GM21576 (cell line): ENCODE measurements around the gene EIF2S2.

Experiments used
- ATAC-seq: cut with Tn5 transposase; IDR thresholded peaks from one replicate; pipeline ENCODE4 v1.9.1; 2021; ENCODE audit warnings: mild to moderate bottlenecking, moderate library complexity; ENCODE audit not compliant: unreplicated experiment

EIF2S2 gene

DNA sequence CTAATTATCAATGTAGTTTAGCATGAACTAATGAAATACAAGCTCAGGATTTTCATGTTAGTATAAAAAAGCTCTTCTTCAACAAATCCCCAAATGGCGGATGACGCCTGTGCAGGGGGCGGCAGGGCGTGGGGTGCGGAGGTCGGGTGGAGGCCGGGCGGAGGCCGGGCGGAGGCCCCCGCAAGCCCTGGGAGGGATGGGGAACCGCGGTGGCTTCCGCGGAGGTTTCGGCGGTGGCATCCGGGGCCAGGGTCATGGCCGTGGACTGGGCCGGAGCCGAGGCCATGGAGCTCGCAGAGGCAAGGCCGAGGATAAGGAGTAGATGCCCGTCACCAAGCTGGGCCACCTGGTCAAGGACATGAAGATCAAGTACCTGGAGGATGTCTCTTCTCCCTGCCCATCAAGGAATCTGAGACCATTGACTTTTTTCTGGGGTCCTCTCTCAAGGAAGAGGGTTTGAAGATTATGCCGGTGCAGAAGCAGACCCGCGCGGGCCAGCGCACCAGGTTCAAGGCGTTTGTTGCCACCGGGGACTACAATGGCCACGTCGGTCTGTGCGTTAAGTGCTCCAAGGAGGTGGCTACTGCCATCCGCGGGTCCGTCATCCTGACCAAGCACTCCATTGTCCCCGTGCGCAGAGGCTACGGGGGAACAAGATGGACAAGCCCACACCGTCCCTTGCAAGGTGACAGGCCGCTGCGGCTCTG, 10.4 kb upstream of the EIF2S2 start:
- ATAC-seq: no peak

DNA sequence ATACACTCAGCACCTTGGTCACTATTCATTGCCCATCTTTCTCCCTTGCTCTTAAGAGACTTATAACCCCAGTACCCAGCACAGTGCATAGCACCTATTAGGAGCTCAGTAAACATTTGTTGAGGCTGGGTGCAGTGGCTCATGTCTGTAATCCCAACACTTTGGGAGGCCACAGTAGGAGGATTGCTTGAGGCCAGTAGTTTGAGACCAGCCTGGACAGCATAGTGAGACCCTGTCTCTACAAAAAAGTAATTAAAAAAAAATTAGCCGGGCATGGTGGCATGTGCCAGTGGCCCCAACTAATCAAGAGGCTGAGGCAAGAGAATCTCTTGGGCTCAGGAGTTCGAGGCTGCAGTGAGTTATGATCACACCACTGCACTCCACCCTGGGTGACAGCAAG, 8.2 kb upstream of the EIF2S2 start:
- no peak for ATAC-seq

GRCh38 chr20:34115232-34115631, 3.2 kb upstream of the EIF2S2 start:
- no peak for ATAC-seq

DNA sequence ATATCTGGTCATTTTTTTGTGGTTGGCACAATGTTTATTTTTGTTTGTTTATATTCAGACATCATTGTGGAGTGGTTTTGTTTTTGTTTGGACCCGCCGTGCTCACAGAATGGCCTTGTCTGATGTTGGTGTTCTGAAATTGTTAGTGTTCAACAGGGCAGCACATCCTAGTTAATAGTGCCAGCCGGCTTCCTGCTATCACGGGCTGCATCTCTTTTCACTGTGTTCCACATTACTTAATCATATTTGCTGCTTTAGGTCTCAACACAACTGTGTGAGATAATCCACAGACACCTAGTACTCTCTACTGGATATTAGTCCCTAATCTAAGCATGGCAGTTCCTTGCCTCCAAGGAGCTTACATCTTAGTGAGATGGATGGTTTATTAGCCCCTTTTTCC, 2.8 kb upstream of the EIF2S2 start:
- ATAC-seq: no peak

DNA sequence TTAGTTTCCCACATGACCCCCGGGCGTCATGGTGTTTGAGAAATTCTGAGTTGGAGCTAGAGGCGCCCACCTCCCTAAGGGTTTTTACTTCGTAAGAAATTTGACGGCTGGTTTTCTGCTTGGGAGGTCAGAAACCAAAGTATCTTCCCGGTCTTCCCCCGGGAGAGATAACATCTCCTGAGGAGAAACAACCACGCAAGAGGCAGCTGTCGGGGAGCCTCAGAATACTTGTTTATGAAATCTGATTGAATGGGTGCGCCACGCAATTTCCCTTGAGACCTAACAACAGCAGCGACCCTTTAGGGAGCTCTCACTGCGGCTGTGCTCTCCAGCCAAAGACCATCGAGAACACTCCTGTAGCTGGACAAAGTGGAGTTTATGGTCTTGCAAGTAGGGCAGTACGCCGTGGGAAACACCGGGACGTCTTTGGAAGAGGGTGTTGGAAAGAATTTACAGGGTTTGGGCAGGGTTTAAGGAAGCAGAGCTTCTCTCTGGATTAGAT, 608 bp upstream of the EIF2S2 start:
- ATAC-seq: no peak

DNA sequence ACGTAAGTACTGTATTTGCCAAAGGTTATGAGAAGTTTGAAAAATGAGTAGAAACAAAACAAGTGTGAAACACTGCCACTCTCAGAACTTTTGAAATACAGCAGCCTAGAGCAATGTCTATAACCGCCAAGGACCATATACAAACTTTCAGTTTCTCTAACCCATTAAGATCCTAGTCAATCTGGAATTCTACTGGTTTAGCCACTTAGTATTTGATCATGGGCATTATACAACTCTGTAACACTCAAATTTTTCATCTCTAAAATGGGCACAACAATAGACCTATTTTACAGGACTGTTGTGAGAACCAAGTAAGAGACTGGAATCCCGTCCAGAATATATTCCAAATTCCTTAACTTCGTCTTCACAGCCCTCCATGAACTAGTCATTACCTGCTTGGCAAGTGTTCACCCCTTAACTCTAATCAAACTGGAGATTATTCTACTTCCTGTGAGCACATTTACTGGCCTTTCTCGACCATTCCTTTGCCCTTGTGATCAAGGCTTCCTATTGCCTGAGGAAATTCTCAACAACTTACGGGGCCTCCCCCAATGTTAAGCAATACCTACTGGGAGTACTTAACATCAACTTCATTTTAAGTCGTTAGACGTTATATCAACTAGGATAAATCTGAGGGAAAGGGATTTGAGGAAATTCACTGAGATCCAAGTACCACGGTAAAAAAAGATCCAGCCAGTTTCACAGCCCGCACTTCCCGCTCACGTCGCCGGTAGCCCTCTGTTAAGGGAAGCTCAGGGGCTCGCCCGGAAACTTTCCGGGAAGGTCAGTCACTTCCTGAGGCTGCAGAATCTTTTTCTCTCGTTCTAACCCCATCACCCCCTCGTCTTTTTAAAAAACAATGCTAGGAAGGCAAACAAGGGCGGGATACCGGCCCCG, 1.1 kb downstream of the EIF2S2 start:
- ATAC-seq: no peak

DNA sequence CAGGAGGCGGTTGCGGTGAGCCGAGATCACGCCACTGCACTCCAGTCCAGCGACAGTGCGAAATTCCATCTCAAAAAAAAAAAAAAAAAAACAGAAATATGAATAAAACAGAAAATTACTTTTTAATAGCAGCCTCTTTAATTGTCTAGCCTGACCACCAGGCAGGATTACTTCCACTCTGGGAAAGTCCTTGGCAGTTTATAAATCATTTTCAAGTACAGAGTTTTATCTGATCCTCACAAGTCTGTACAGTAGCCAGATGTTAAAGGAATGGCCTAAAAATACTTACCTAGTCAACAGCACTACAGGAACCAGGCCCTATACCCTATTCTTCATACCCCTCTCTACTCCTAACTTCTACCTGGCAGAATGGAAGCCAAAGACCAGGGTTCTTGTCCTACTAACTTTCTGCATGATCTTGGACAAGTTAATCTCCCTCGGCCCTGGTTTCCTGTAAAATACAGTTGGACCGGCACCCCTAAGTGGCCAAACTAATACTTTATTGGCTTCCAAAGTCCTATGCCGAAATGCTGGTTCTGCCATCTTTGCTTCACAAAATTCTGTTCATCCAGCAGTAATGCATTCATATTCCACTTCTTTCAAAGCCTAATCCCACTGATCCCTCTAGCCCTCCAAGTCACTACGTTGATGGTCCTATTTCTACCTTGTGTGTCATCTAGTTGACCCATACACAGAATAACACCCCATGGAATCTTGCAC, 1.9 kb downstream of the EIF2S2 start:
- ATAC-seq: no peak

DNA sequence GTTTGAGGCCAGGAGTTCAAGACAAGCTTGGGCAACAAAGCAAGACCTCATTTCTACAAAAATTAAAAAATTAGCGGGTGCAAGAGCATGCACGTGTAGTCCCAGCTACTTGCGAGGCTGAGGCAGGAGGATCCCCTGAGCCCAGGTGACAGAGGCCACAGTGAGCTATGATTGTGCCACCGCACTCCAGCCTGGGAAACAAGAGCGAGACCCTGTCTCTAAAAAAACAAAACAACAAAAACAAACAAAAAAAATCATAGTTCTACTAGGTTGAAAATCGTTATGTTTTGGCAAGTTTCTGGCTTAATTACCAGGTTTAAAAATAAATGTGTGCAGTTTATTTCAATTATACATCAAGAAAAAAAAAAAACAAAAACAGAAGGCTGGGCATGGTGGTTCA, 2.6 kb downstream of the EIF2S2 start:
- ATAC-seq: no peak

- no peak for ATAC-seq
Observed at GRCh38 chr20:34108616-34109174, 3.3 kb downstream of the EIF2S2 start.

DNA sequence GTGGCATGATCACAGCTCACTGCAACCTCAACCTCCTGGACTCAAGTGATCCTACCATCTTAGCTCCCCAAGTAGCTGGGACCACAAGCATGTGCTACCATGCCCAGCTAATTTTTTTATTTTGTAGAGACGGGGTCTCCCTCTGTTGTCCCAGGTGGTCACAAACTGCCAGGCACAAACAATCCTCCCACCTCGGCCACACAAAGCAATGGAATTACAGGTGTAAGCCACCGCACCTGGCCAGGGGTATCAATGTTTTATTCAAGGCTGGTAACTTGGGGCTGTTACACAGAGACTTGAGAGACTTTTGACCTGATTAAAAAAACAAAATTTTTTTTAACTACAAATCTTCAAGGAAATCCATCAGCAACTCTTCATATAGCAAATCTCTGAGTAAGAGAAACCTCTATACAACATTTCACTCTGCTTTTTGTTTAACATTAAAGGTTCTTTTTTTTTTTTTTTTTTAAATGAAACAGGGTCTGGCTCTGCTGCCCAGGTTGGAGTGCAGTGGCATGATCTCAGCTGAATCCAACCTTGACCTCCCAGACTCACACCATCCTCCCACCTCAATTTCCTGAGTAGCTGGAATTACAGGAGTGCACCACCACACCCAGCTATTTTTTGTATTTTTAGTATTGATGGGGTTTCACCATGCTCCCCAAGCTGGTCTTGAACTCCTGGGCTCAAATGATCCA, 5.9 kb downstream of the EIF2S2 start:
- ATAC-seq: no peak

- ATAC-seq: no peak
Observed at GRCh38 chr20:34104059-34104458, 8.0 kb downstream of the EIF2S2 start.

- ATAC-seq: no peak
Observed at GRCh38 chr20:34102342-34102741, 9.7 kb downstream of the EIF2S2 start.

- ATAC-seq: no peak
Observed at GRCh38 chr20:34100576-34100975, 11.5 kb downstream of the EIF2S2 start.

GRCh38 chr20:34099675-34100074, 12.4 kb downstream of the EIF2S2 start:
- no peak for ATAC-seq

- ATAC-seq: no peak
Observed at GRCh38 chr20:34098570-34098969, 13.5 kb downstream of the EIF2S2 start.

DNA sequence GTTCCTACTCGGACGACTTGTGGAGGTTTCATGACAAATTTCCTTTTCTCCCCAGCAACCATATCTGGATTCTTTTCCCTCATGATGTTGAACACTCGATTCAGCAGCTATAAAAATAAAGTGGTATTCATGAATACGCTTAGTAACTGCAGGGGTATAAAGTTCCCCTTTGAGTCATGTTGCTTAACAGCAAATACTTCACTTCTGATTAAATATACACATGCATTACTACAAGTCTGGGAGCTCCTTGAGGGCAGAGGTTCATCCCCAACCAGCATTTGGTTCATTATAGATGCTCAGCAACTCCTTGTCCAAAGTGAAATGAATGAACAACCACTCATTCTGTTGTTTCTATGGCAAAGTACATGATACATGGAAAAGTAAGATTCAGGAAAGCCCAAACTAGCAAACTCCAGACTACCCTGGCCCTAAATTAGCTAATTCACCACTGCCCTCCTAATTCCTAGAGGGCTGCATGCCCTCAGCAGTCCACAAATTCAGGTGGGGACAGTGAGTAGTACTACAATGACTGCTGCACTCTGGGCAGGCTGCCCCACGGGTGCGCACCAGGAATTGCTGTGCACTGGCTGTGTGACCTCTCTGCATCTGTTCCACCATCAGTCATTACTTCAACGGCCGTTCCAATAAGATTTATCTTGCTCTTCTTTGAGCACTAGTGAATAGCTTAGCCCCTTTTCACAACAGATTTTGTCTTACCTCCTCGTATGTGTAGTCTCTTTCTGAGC, 15.2 kb downstream of the EIF2S2 start:
- no peak for ATAC-seq

GRCh38 chr20:34095825-34096224, 16.2 kb downstream of the EIF2S2 start:
- ATAC-seq: no peak

DNA sequence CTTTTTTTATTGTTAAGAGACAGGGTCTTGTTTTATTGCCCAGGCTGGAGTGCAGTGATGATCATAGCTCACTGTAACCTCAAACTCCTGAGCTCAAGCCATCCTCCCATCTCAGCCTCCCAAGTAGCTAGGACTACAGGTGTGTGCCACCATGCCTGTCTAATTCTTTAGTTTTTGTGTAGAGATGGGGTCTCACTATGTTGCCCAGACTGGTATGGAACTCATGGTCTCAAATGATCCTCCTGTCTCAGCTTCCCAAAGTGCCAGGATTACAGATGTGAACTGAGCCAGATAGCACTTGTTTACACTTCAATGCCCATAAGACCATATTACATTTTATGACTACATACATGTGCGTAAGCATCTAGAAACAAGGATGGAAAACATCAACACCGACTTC, 18.1 kb downstream of the EIF2S2 start:
- no peak for ATAC-seq

DNA sequence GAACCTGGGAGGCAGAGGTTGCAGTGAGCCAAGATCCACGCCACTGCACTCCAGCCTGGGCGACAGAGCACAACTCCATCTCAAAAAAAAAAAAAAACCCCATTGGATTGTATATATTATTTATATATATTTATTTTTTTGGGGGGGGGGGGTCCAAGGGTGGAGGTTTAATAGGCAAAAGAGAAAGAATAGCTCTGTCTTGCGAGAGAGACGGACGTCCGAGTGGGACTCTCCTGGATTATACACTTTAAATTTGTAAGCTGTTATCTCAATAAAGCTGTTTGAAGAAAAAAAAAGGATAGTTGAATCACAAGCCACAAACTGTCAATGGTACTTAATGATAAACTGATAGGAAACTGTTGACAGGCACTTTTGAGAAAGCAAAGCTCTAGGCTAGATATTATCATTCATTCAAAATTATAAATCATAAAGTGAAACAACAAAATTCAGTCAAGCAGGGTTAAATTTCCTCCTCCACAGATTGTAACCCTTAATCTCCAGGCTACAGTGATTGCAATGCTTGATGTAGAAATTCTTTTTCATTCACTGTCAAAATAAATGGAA, 20.3 kb downstream of the EIF2S2 start:
- ATAC-seq: no peak

DNA sequence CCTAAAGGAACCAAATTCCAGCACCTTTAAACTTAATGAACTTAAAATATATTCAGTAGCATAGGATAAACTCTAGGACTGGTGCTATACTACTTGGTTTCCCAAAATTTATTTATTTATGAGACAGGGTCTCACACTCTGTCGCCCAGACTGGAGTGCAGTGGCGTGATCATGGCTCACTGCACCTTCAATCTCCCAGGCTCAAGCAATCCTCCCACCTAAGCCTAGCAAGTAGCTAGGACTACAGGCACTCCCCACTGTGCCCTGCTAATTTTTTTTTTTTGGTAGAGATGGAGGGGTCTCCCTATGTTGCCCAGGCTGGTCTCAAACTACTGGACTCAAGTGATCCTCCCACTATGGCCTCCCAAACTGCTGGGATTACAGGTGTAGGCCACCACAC, 21.4 kb downstream of the EIF2S2 start:
- no peak for ATAC-seq
